Common myeloid progenitor, CD34-positive (primary cell): ENCODE data around the gene NDUFA3.

ENCODE experiments used
- CTCF ChIA-PET: fragments of 350-600 bp; sonication (Branson Sonifier 250); formaldehyde crosslinking; loops from one replicate; lab custom pipeline; 2021; ENCODE audit warnings: antibody characterized with exemption; lab: Charles Lee
- POLR2A ChIA-PET: fragments of 350-600 bp; sonication (Branson Sonifier 250); formaldehyde crosslinking; loops from one replicate; lab custom pipeline; 2021; ENCODE audit warnings: antibody characterized with exemption; lab: Charles Lee
- DNase-seq, 3 donors: peaks; one replicate each; pipeline versions ENCODE4 v3.0.0 to v3.0.0-alpha.2; 2013
- H3K27ac ChIP-seq, 2 experiments: 1 replicate in 1 of 2; 2 replicates in 1 of 2; pipeline ENCODE4 v1.7.0; 2013; ENCODE audit warnings: inconsistent platforms in 2 of 2, low read length in 2 of 2, mild to moderate bottlenecking in 2 of 2, low read depth in 1 of 2, moderate library complexity in 1 of 2; ENCODE audit not compliant: severe bottlenecking in 2 of 2, insufficient read depth in 1 of 2, poor library complexity in 1 of 2
- H3K27me3 ChIP-seq, 5 experiments: replicated peaks in 2 of 5; 1 replicate in 3 of 5; 2 replicates in 2 of 5; pipeline versions ENCODE4 v1.6.1 to v1.7.0; 2013; ENCODE audit warnings: low read length in 4 of 5, mild to moderate bottlenecking in 2 of 5, moderate library complexity in 2 of 5, inconsistent platforms in 1 of 5; ENCODE audit not compliant: insufficient read depth in 5 of 5, control insufficient read depth in 4 of 5
- H3K36me3 ChIP-seq, 4 experiments: 1 replicate in 2 of 4; 2 replicates in 2 of 4; pipeline versions ENCODE4 v1.6.1 to v1.7.0; 2013; ENCODE audit warnings: low read length in 3 of 4, control low read depth in 1 of 4, mild to moderate bottlenecking in 1 of 4; ENCODE audit not compliant: control insufficient read depth in 4 of 4, insufficient read depth in 4 of 4
- H3K4me1 ChIP-seq, 4 experiments: 1 replicate in 3 of 4; 2 replicates in 1 of 4; pipeline versions ENCODE4 v1.6.1 to v1.7.1; 2013; ENCODE audit warnings: low read length in 3 of 4, mild to moderate bottlenecking in 3 of 4, control low read depth in 1 of 4, inconsistent platforms in 1 of 4, moderate library complexity in 1 of 4; ENCODE audit not compliant: control insufficient read depth in 4 of 4, insufficient read depth in 4 of 4; ENCODE audit errors: control extremely low read depth in 1 of 4
- H3K4me3 ChIP-seq, 7 experiments: 1 replicate in 4 of 7; 2 replicates in 3 of 7; pipeline versions ENCODE4 v1.5.1 to v1.7.0; 2013; ENCODE audit warnings: mild to moderate bottlenecking in 7 of 7, low read length in 6 of 7, moderate library complexity in 6 of 7, inconsistent platforms in 2 of 7, low read depth in 2 of 7, control low read depth in 1 of 7; ENCODE audit not compliant: insufficient read depth in 4 of 7, control insufficient read depth in 1 of 7; ENCODE audit errors: extremely low read depth in 1 of 7
- H3K9me3 ChIP-seq, 5 experiments: 1 replicate in 4 of 5; 2 replicates in 1 of 5; pipeline versions ENCODE4 v1.6.1 to v1.7.1; 2013; ENCODE audit warnings: low read length in 4 of 5, mild to moderate bottlenecking in 2 of 5, inconsistent platforms in 1 of 5, low read depth in 1 of 5, moderate library complexity in 1 of 5; ENCODE audit not compliant: control insufficient read depth in 4 of 5, insufficient read depth in 2 of 5; ENCODE audit errors: control extremely low read depth in 1 of 5
- WGBS: methylation state at CpG from one replicate; pipeline ENCODE4 v1.1.5; 2013; ENCODE audit not compliant: insufficient coverage; 5-methylcytosine and 5-hydroxymethylcytosine counted together

NDUFA3 gene

DNA sequence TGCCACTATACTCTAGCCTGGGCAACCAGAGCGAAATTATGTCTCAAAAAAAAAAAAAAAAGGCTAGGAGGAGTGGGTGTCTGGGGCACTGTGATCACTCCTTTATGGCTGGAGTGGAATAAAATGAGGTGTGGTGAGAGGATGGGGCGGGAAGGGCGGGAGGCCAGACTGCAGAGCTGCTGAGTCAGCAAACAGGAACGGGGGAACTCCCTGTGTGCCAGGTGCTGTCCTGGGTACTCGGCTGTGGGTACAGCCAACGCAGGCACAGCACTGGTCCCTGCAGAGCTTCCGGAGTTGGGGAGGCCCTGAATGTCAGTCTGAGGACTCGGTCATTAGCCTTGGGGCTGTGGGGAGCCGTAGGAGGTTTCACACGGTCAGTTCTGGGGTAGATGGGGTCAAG lies 18.6 kb downstream of the NDUFA3 start:
- Histone ChIP-seq H3K27me3 (no peaks in the 10 kb centered on the region), H3K9me3 (no peaks in the 10 kb centered on the region), H3K36me3 (peaks cover 8 to 74% (median 63%) of the 10 kb centered on the region in 4 experiments), H3K4me3 (no peak overlapping the region), H3K27ac (no peak overlapping the region), H3K4me1 (peaks cover 0 to 9% (median 5%) of the 10 kb centered on the region in 4 experiments)
- ChIA-PET POLR2A (no interaction called here), CTCF (no interaction called here)
- no peak for DNase-seq
- 95% methylated on average over 7 of the region's 10 CpGs for WGBS

- 98% methylated on average over 16 of the region's 17 CpGs for WGBS
- no peak for DNase-seq
- Histone ChIP-seq H3K27ac (no peak overlapping the region), H3K4me3 (no peak overlapping the region), H3K36me3 (peaks cover 8 to 88% (median 70%) of the 10 kb centered on the region in 4 experiments), H3K9me3 (no peaks in the 10 kb centered on the region), H3K4me1 (no peaks in the 10 kb centered on the region), H3K27me3 (no peaks in the 10 kb centered on the region)
- POLR2A ChIA-PET, result interaction anchor here (0.7 kb wide), 1 partner anchor 8 kb away, joined by 3 read pairs; the partner anchor contains the start of gene TFPT
- CTCF ChIA-PET, result interaction anchor here (0.9 kb wide), 1 partner anchor 9 kb away, joined by 3 read pairs; no protein-coding TSS in a partner anchor
Observed at GRCh38 chr19:54123682-54124081, 21.0 kb downstream of the NDUFA3 start.

- DNase-seq, result no peak
- no peaks in the 10 kb centered on the region for H3K4me1 ChIP-seq
- ChIA-PET POLR2A (no interaction called here), CTCF (interaction anchor here (0.9 kb wide), 1 partner anchor 8 kb away, joined by 3 read pairs; no protein-coding TSS in a partner anchor)
- H3K27ac ChIP-seq, result no peak overlapping the region
- H3K4me3 ChIP-seq, result no peak overlapping the region
- 98% methylated on average over 17 of the region's 19 CpGs for WGBS
- H3K9me3 ChIP-seq, result no peaks in the 10 kb centered on the region
- no peaks in the 10 kb centered on the region for H3K27me3 ChIP-seq
- H3K36me3 ChIP-seq, result peaks cover 8 to 93% (median 75%) of the 10 kb centered on the region in 4 experiments
Observed at GRCh38 chr19:54124393-54124792, 21.7 kb downstream of the NDUFA3 start.

- H3K27ac ChIP-seq, result no peak overlapping the region
- no peaks in the 10 kb centered on the region for H3K9me3 ChIP-seq
- H3K36me3 ChIP-seq, result peaks cover 8 to 87% (median 71%) of the 10 kb centered on the region in 4 experiments
- ChIA-PET CTCF (no interaction called here), POLR2A (no interaction called here)
- H3K4me3 ChIP-seq, result no peak overlapping the region
- no peaks in the 10 kb centered on the region for H3K27me3 ChIP-seq
- H3K4me1 ChIP-seq, result no peaks in the 10 kb centered on the region
- no peak for DNase-seq
- 96% methylated on average over 8 of the region's 9 CpGs for WGBS
Observed at GRCh38 chr19:54125713-54126112, 23.1 kb downstream of the NDUFA3 start.

DNA sequence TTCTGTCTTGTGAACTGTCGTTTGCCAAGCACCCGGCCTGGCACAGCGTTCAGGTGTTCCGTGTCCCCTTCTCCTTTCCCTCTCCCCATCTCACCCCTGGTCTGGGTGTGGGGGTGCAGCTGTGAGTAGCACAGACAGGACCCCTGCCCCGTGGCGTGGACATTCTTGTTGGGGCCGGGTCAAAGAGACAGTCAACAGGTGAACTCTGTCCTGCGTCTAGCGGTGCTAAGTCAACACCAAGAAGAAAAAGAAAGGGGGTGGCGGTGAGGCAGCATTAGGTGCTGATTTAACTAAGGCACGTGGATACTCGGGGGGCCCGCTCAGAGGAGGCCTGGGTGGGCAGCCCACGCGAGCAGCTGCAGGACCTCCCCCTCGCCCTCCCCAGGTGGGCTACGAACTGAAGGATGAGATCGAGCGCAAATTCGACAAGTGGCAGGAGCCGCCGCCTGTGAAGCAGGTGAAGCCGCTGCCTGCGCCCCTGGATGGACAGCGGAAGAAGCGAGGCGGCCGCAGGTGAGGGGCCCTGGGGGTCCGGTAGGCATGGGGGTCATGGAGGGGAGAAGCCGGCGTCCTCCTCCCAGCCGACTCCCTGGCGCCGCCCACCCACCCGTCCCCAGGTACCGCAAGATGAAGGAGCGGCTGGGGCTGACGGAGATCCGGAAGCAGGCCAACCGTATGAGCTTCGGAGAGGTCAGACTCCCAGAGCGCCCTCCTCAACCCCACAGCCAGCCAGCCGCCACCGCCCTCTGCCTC lies 25.2 kb downstream of the NDUFA3 start:
- Histone ChIP-seq H3K4me1 (no peaks in the 10 kb centered on the region), H3K36me3 (peaks cover 8 to 82% (median 64%) of the 10 kb centered on the region in 4 experiments), H3K27ac (no peak overlapping the region), H3K9me3 (no peaks in the 10 kb centered on the region), H3K4me3 (no peak overlapping the region), H3K27me3 (no peaks in the 10 kb centered on the region)
- ChIA-PET POLR2A (no interaction called here), CTCF (interaction anchor here (1.1 kb wide), 1 partner anchor 9 kb away, joined by 4 read pairs; no protein-coding TSS in a partner anchor)
- 89% methylated on average over 26 of the region's 44 CpGs for WGBS
- no peak for DNase-seq

- no peak overlapping the region for H3K27ac ChIP-seq
- no peaks in the 10 kb centered on the region for H3K4me1 ChIP-seq
- 96% methylated on average over 13 of the region's 20 CpGs for WGBS
- H3K27me3 ChIP-seq, result no peaks in the 10 kb centered on the region
- POLR2A ChIA-PET, result no interaction called here
- H3K36me3 ChIP-seq, result peaks cover 8 to 77% (median 60%) of the 10 kb centered on the region in 4 experiments
- CTCF ChIA-PET, result no interaction called here
- H3K9me3 ChIP-seq, result no peaks in the 10 kb centered on the region
- H3K4me3 ChIP-seq, result no peak overlapping the region
- DNase-seq, result no peak
Observed at GRCh38 chr19:54128441-54128725, 25.7 kb downstream of the NDUFA3 start.

GRCh38 chr19:54128796-54129616 lies 26.4 kb downstream of the NDUFA3 start:
- Histone ChIP-seq H3K4me3 (no peak overlapping the region), H3K36me3 (peaks cover 3 to 71% (median 54%) of the 10 kb centered on the region in 4 experiments), H3K27me3 (no peaks in the 10 kb centered on the region), H3K9me3 (peaks cover 0 to 3% (median 0%) of the 10 kb centered on the region in 5 experiments), H3K4me1 (no peaks in the 10 kb centered on the region), H3K27ac (no peak overlapping the region)
- ChIA-PET CTCF (no interaction called here), POLR2A (no interaction called here)
- no peak for DNase-seq
- WGBS, result 97% methylated on average over 37 of the region's 41 CpGs
